Ascending aorta (tissue), 2 donors: ENCODE results near the gene ETF1. TPM values are rescaled to one million over a fixed set of nuclear protein-coding genes. Genes with fewer than 3 reads are reported as not detected.
A peak's percentile ranks its signal among the peaks of the same experiment; 100 is the strongest.
"Not testable (repeated sequence)": the region's sequence is repeated elsewhere in the genome, so short reads cannot be mapped to it uniquely, and the experiment has no call there.

Source experiments
- DNase-seq, 2 donors: peaks; one replicate each; pipeline ENCODE4 v3.0.0-alpha.2; 2019; ENCODE audit warnings: low spot score in 2 of 2
- H3K27ac ChIP-seq, 2 donors: fragments of 200-600 bp; sonication (generic); one replicate each; pipeline ENCODE4 v1.5.1; 2016 to 2017; ENCODE audit warnings: mild to moderate bottlenecking in 1 of 2
- H3K27me3 ChIP-seq: fragments of 200-600 bp; sonication (generic); one replicate; pipeline ENCODE4 v1.5.1; 2017
- H3K36me3 ChIP-seq, 2 donors: fragments of 200-600 bp; sonication (generic); one replicate each; pipeline ENCODE4 v1.5.1; 2016
- H3K4me1 ChIP-seq, 2 donors: fragments of 200-600 bp; sonication (generic); one replicate each; pipeline ENCODE4 v1.5.1; 2016 to 2017; ENCODE audit warnings: mild to moderate bottlenecking in 1 of 2
- H3K4me3 ChIP-seq, 2 donors: fragments of 200-600 bp; sonication (generic); one replicate each; pipeline ENCODE4 v1.5.1; 2016 to 2017; ENCODE audit warnings: mild to moderate bottlenecking in 1 of 2
- H3K9me3 ChIP-seq, 2 donors: fragments of 200-600 bp; sonication (generic); one replicate each; pipeline ENCODE4 v1.5.1; 2016
- CTCF ChIP-seq, 3 experiments: fragments of 200-600 bp in 2 of 3; fragments of 450-650 bp in 1 of 3; sonication (generic) in 2 of 3; IDR thresholded peaks; one replicate each; pipeline ENCODE4 v1.5.1; 2016 to 2019; ENCODE audit warnings: antibody characterized with exemption in 3 of 3, mild to moderate bottlenecking in 1 of 3, moderate library complexity in 1 of 3
- intact Hi-C: fragments of 100-400 bp; cut with DNase I; formaldehyde crosslinking; loops from one replicate; pipeline ENCODE4 v1.15.1; 2023
- total RNA-seq: library from RNA; depleted of rRNA; stranded (reverse); fragments of >200 nt; gene quantifications from one replicate; pipeline ENCODE4 v1.1.0, GENCODE V29; 2016

The ETF1 gene
- total RNA-seq, 1 donor from 2014 or later: 28.2 TPM

DNA sequence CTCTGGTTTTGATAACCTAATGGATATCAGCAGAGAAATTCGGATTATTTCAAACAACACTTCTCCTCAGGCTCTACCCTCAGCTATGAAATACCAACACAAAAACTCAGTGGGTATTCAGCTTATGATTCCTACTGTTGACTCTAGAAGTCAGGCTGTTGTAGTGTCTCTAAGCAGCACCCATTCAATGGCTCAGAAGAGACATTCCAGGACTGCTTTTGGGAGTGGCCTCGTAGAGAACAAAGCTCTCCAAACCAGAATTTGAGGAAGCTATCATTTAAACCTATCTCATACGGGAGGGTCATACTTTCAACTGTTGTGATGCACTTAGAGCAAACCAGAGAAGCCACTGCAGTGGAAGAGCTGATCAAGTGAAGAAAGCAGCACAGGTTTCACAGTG is 34.1 kb downstream of the ETF1 start:
- Histone ChIP-seq H3K27ac (no peak overlapping the region), H3K36me3 (peaks cover 52 to 61% of the 10 kb centered on the region in 2 donors), H3K9me3 (no peaks in the 10 kb centered on the region), H3K4me3 (no peak overlapping the region), H3K27me3 (no peaks in the 10 kb centered on the region), H3K4me1 (peaks cover 4 to 15% of the 10 kb centered on the region in 2 donors)
- DNase-seq: no peak
- TF ChIP-seq CTCF (IDR thresholded peaks at IDR 0.05): no peak
- intact Hi-C loops: no loop called here

GRCh38 chr5:138507485-138507884 is 35.6 kb downstream of the ETF1 start:
- H3K27me3 ChIP-seq, intact Hi-C loops, H3K4me3 ChIP-seq, H3K27ac ChIP-seq, H3K9me3 ChIP-seq, DNase-seq: not testable (repeated sequence)
- Histone ChIP-seq H3K36me3 (peaks cover 37 to 47% of the 10 kb centered on the region in 2 donors), H3K4me1 (peaks cover 5 to 19% of the 10 kb centered on the region in 2 donors)

DNA sequence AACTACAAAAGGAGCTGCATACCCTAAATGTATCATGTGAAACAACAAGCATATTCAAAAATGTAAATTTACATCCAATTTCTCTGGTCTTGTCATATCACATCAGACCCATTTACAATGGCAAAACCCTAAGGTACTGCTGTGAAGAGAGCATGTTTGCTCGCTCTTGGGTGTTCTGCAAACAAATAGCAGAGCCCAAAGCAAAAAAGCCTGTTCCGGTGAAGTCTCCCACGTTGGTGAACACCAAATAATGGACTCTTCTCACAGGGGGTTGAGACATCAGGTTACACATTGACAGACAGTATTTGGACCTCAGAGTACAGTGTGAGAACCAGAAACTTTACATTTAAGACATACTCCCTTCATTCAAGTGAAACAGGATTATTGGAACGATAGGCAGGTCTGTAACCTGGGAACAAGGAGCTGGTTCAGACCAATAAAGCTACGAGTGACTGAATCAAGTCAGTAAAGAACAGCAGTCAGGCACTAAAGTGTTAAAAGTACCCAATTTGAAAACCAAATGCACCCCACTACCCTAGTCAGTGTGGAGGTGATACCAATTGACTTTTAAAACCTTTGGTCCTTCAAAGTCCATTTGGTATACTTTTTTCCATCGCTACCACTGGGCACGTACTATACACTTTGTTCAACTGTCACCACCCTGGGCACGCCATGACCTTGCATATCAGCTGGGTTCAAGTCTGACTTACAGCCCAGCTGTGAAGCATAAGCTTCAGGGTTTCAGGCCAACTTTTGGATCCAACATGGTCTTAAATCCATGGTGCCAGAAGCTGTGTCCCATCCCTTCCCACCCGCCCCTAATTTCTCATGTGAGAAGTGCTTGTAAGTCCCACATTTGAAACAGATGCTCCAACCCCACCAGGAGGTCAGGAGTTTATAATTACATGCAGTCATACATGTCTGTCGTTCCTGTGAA is 36.4 kb downstream of the ETF1 start:
- intact Hi-C loops: no loop called here
- Histone ChIP-seq H3K27ac (no peak overlapping the region), H3K4me3 (no peak overlapping the region), H3K27me3 (no peaks in the 10 kb centered on the region), H3K9me3 (no peaks in the 10 kb centered on the region), H3K36me3 (peaks cover 32 to 45% of the 10 kb centered on the region in 2 donors), H3K4me1 (peaks cover 5 to 19% of the 10 kb centered on the region in 2 donors)
- TF ChIP-seq CTCF (IDR thresholded peaks at IDR 0.05): no peak
- no peak for DNase-seq

DNA sequence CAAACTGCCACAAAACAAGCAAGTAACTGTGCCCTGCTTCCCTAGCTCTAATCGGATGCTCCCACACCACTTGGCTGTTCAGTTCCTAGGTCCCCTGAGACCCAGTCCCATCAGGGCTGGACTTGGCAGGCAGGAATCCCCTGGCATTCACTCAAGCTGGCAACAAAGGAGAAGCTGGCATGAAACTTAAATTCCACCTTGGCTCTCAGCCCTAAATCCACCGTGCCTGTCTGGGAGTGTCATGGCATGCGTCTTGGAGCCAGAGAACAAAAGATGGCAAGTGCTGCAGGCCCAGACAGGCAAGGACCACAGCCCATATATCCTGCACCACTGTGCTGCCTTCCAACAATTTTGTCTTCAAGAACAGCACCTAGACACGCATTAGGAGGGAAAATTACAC is 38.2 kb downstream of the ETF1 start:
- Histone ChIP-seq H3K27me3 (no peaks in the 10 kb centered on the region), H3K27ac (peak overlapping the region; percentile 35 to 43), H3K9me3 (no peaks in the 10 kb centered on the region), H3K4me1 (peaks cover 5 to 19% of the 10 kb centered on the region in 2 donors), H3K36me3 (peaks cover 22 to 29% of the 10 kb centered on the region in 2 donors), H3K4me3 (no peak overlapping the region)
- peak in 1 of 2 donors; percentile 76 for DNase-seq
- intact Hi-C loops: loop anchor here (1.0 to 2.0 kb wide), 2 partner anchors 38 to 40 kb away; partner anchors contain the start of gene ETF1
- no peak for TF ChIP-seq CTCF (IDR thresholded peaks at IDR 0.05)

DNA sequence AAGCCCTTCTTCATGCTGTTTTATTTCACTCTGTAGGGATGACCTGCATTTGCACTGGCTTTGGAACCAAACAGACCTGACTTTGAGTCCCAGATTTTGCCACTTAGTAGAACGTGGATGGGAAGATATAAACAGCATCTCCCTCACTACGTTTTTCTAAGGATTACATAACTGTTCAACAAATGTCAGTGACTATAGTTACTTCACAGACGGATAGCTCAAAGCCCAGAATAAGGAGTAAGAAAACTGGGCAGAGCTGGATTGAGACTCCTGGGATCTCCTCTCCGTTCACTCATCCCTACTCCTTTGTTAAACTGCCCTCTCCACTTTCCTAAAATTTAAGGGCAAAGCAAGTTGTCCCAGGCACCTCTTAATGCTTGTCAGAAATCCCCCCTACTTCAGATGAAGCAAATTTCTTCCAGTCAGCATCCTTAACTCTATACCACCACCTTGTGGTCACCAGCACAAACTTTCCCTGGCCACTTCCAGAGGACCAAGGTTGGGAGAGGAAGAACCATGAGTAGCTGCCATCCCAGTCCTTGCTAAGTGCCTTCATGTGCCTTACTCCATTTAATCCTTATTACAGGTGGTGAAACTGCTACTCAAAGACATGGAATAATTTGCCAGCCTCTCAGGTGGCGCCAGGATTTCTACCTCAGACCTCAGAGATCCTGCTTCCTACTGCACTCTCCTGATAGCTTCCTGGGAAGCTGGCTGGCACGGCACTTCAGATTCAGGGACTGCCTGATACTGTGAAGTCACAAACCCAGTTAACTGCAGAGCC is 39.4 kb downstream of the ETF1 start:
- Histone ChIP-seq H3K27me3 (no peaks in the 10 kb centered on the region), H3K9me3 (no peaks in the 10 kb centered on the region), H3K4me3 (no peak overlapping the region), H3K36me3 (peaks cover 16 to 17% of the 10 kb centered on the region in 2 donors), H3K4me1 (peaks cover 5 to 19% of the 10 kb centered on the region in 2 donors), H3K27ac (peak overlapping the region; percentile 35 to 43)
- TF ChIP-seq CTCF (IDR thresholded peaks at IDR 0.05): peak; percentile 74 to 80 (median 78)
- intact Hi-C loops: loop anchor here (1.0 to 2.0 kb wide), 4 partner anchors 11 to 53 kb away; partner anchors contain the start of gene ETF1
- no peak for DNase-seq
